ENCODE data around the gene RPAIN. TPM values are rescaled to one million over a fixed set of nuclear protein-coding genes. Genes with fewer than 3 reads are reported as not detected.

Gene RPAIN
- total RNA-seq, 1 donor from 2014 or later, result 121 TPM

GRCh38 chr17:5467416-5467815 lies 47.4 kb downstream of the RPAIN start:
- Mint-ChIP-seq H3K4me1 (peaks cover 21% of the 10 kb centered on the region), H3K27me3 (ENCODE audit: insufficient read depth, low read depth) (peaks cover 6% of the 10 kb centered on the region), H3K27ac (peak overlapping the region; percentile 2), H3K4me3 (peak overlapping the region; percentile 91), H3K36me3 (no peaks in the 10 kb centered on the region), H3K9me3 (no peaks in the 10 kb centered on the region)
- Histone ChIP-seq H3K36me3 (no peaks in the 10 kb centered on the region), H3K27me3 (no peaks in the 10 kb centered on the region), H3K9ac (peak overlapping the region; percentile 56), H4K20me1 (ENCODE audit: low read depth) (peaks cover 22% of the 10 kb centered on the region), H3F3A (ENCODE audit: low read depth) (peaks cover 29% of the 10 kb centered on the region), H3K27ac (no peak overlapping the region), H3K4me1 (peaks cover 12% of the 10 kb centered on the region), H3K4me2 (peak overlapping the region; percentile 81), H3K79me2 (ENCODE audit: low read depth) (peaks cover 62% of the 10 kb centered on the region), H3K4me3 (peak overlapping the region; percentile 88), H2AFZ (replicated peaks) (no peak overlapping the region), H3K9me3 (ENCODE audit: low read depth) (no peaks in the 10 kb centered on the region)
- TF ChIP-seq EZH2 (IDR thresholded peaks at IDR 0.05), result no peak
- peak; percentile 11 for DNase-seq (ENCODE audit: low spot score)

GRCh38 chr17:5468075-5468473 lies 48.1 kb downstream of the RPAIN start:
- Histone ChIP-seq H3K9ac (peak overlapping the region; percentile 56), H3K27me3 (no peaks in the 10 kb centered on the region), H3K4me2 (peak overlapping the region; percentile 81), H3K9me3 (ENCODE audit: low read depth) (no peaks in the 10 kb centered on the region), H3K36me3 (no peaks in the 10 kb centered on the region), H2AFZ (replicated peaks) (peak overlapping the region; percentile 61), H4K20me1 (ENCODE audit: low read depth) (peaks cover 22% of the 10 kb centered on the region), H3K4me3 (peak overlapping the region; percentile 88), H3K27ac (peak overlapping the region; percentile 79), H3F3A (ENCODE audit: low read depth) (peaks cover 36% of the 10 kb centered on the region), H3K79me2 (ENCODE audit: low read depth) (peaks cover 55% of the 10 kb centered on the region), H3K4me1 (peaks cover 12% of the 10 kb centered on the region)
- H3K9me3 Mint-ChIP-seq, result no peaks in the 10 kb centered on the region
- TF ChIP-seq EZH2 (IDR thresholded peaks at IDR 0.05) (no peak), EZH2phosphoT487 (IDR thresholded peaks at IDR 0.05) (no peak), CTCF (IDR thresholded peaks at IDR 0.05) (no peak)
- DNase-seq (ENCODE audit: low spot score), result no peak
- peaks cover 6% of the 10 kb centered on the region for H3K27me3 Mint-ChIP-seq (ENCODE audit: insufficient read depth, low read depth)
- H3K27ac Mint-ChIP-seq, result no peak overlapping the region
- no peaks in the 10 kb centered on the region for H3K36me3 Mint-ChIP-seq
- H3K4me3 Mint-ChIP-seq, result peak overlapping the region; percentile 91
- H3K4me1 Mint-ChIP-seq, result peaks cover 21% of the 10 kb centered on the region

GRCh38 chr17:5472511-5472910 lies 52.5 kb downstream of the RPAIN start:
- Histone ChIP-seq H2AFZ (replicated peaks) (no peak overlapping the region), H4K20me1 (ENCODE audit: low read depth) (no peaks in the 10 kb centered on the region), H3K27ac (no peak overlapping the region), H3K36me3 (peaks cover 11% of the 10 kb centered on the region), H3K4me2 (no peak overlapping the region), H3K79me2 (ENCODE audit: low read depth) (peaks cover 25% of the 10 kb centered on the region), H3K27me3 (no peaks in the 10 kb centered on the region), H3K4me3 (no peak overlapping the region), H3K4me1 (no peaks in the 10 kb centered on the region), H3F3A (ENCODE audit: low read depth) (peaks cover 39% of the 10 kb centered on the region), H3K9ac (no peak overlapping the region), H3K9me3 (ENCODE audit: low read depth) (no peaks in the 10 kb centered on the region)
- Mint-ChIP-seq H3K27me3 (ENCODE audit: insufficient read depth, low read depth) (peaks cover under 1% of the 10 kb centered on the region), H3K9me3 (no peaks in the 10 kb centered on the region), H3K4me1 (peaks cover 8% of the 10 kb centered on the region), H3K36me3 (peaks cover 17% of the 10 kb centered on the region), H3K4me3 (no peak overlapping the region), H3K27ac (no peak overlapping the region)
- DNase-seq (ENCODE audit: low spot score), result no peak
- no peak for TF ChIP-seq CTCF (IDR thresholded peaks at IDR 0.05)
- TF ChIP-seq EZH2 (IDR thresholded peaks at IDR 0.05), result no peak
- no peak for TF ChIP-seq EZH2phosphoT487 (IDR thresholded peaks at IDR 0.05)

GRCh38 chr17:5473906-5474305 lies 53.9 kb downstream of the RPAIN start:
- Mint-ChIP-seq H3K27ac (no peak overlapping the region), H3K4me3 (no peak overlapping the region), H3K27me3 (ENCODE audit: insufficient read depth, low read depth) (no peaks in the 10 kb centered on the region), H3K4me1 (peaks cover 2% of the 10 kb centered on the region), H3K36me3 (peaks cover 29% of the 10 kb centered on the region), H3K9me3 (no peaks in the 10 kb centered on the region)
- no peak for TF ChIP-seq CTCF (IDR thresholded peaks at IDR 0.05)
- no peak for TF ChIP-seq EZH2 (IDR thresholded peaks at IDR 0.05)
- no peak for TF ChIP-seq EZH2phosphoT487 (IDR thresholded peaks at IDR 0.05)
- Histone ChIP-seq H3K9me3 (ENCODE audit: low read depth) (no peaks in the 10 kb centered on the region), H3K4me1 (no peaks in the 10 kb centered on the region), H3K27me3 (no peaks in the 10 kb centered on the region), H3K27ac (no peak overlapping the region), H3K36me3 (peaks cover 25% of the 10 kb centered on the region), H4K20me1 (ENCODE audit: low read depth) (no peaks in the 10 kb centered on the region), H3K4me3 (no peak overlapping the region), H3F3A (ENCODE audit: low read depth) (peaks cover 33% of the 10 kb centered on the region), H3K79me2 (ENCODE audit: low read depth) (peaks cover 21% of the 10 kb centered on the region), H2AFZ (replicated peaks) (no peak overlapping the region), H3K9ac (no peak overlapping the region), H3K4me2 (no peak overlapping the region)
- DNase-seq (ENCODE audit: low spot score), result no peak

Data from neural progenitor cell (in vitro differentiated cells).